ENCODE data around the gene OR6C70.
"Not testable (repeated sequence)": the region's sequence is repeated elsewhere in the genome, so short reads cannot be mapped to it uniquely, and the experiment has no call there.

GRCh38 chr12:55484284-55484683 lies 14.3 kb upstream of the OR6C70 start:
- not testable (repeated sequence) for TF ChIP-seq CTCF (conservative IDR thresholded peaks at IDR 0.05 in 1 of 2, IDR thresholded peaks at IDR 0.05 in 1 of 2; ENCODE audit: extremely low read depth in 1 of 2, insufficient read depth in 1 of 2, low read depth in 1 of 2, low read length in 2 of 2); EZH2 (IDR thresholded peaks at IDR 0.05; ENCODE audit: borderline replicate concordance, low read length)

Measured in mammary epithelial cell (primary cell).